ENCODE data around the gene ARL4A. TPM values are rescaled to one million over a fixed set of nuclear protein-coding genes. Genes with fewer than 3 reads are reported as not detected.
"Not testable (repeated sequence)": the region's sequence is repeated elsewhere in the genome, so short reads cannot be mapped to it uniquely, and the experiment has no call there.

Gene ARL4A
- total RNA-seq: 19.1 TPM

DNA sequence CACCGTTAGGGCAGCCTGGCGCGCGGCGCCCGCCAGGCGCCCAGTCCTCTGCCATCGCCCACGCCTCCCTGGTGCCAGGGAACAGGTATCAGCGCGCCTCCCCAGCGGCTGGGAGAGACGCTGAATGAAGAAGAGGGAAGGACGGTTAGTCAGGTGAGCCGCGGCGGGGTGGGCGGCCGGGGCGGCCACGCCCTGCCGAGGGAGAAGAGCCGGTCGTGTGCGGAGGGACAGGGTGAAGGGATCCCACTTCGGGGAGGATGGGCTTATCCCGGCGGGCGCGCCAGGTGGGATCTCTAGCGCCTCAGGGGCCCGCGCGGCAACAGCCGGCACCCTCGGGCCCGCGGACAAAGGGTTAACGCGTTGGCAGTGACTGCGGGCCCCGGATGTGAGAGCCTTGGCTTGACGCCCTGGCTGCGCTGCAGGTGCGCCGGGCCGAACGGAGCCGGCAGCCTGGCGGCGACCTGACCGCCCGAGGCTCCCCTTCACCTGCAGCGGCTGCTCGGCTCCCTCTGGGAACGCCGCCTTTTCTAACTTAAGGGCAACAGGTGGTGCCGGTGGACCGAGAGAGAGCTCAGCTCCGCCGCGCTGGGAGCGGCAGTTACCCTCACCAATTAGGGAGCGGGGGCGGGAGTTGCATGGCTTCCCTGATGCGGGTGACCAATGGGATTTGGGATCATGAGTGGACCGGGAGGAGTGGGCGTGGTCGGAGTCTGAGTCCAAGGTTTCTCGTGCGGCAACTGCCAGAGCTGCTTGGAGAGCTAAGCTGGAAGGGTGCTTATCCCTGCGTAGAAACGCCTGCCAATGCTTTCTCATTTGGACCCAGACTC lies at the start of gene ARL4A:
TSS of gene ARL4A (plus strand) at position 743 of the 827 bp plus-strand sequence. CDS start 622 bp downstream, outside the sequence.
- DNase-seq (ENCODE audit: low spot score): peak; percentile 99

DNA sequence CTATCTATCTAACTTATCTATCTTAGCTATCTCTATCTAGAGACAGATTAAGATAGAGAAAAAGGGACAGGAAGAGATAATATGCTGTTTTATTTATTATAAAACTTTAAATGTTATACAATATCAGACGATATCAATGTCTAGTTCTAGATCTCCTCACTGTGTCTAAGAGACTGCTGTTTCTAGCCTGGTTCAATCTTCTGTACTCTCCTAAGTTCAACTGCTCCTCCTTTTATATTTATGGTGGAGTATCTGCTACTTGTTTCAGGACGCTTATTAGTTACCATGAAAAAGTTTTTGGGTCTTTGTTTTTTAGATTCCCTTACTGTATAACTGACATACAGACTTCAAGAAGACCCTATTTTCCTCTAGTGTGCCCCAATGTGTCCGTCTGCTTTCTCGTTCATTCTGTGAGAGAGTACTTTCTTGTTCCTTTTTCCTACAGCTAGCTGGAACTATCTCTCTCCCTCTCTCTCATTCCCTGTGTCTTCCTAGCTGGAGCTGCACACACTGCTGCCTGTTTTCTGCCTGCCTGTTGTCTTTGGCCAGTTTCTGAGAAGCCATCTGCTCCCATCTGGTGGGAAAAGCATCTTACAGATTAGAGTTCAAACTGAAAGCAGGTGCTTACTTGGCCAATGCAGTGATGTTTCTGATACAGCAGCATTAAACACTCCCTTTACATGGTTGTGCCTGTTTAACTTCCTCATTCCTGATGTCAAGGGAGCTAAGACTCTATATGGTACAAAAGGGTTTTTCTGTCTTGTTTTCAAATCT lies 49.4 kb upstream of the ARL4A start:
- no peak for DNase-seq (ENCODE audit: low spot score)

DNA sequence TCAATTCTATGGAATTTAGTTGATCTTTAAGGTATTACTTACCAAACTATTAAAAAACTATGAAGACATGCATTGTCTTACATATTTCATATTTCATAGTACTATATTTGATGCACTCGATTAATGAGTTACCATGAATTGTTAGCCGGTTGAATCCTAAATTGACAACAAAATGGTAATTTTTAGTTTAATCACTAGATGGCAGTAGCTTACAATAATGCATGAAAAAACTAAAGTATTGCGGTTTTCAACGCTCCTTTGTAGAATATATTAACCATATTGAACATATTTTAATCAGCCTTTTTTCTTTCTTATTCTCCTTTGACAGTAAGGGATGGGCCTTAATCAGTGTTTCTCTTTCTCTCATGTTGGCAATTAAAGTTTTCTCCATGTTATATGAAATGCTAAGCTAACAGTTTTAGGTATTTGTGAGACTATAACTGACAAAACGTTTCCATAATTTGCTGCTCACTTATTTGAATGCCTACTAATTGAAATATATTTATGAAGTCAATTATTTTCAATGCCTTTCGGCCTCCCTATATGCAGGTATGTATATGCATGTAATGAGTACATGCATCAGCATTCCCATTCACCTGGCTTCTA lies 48.5 kb upstream of the ARL4A start:
- DNase-seq (ENCODE audit: low spot score): no peak

GRCh38 chr7:12640299-12641096 lies 46.9 kb upstream of the ARL4A start:
- DNase-seq (ENCODE audit: low spot score): no peak

DNA sequence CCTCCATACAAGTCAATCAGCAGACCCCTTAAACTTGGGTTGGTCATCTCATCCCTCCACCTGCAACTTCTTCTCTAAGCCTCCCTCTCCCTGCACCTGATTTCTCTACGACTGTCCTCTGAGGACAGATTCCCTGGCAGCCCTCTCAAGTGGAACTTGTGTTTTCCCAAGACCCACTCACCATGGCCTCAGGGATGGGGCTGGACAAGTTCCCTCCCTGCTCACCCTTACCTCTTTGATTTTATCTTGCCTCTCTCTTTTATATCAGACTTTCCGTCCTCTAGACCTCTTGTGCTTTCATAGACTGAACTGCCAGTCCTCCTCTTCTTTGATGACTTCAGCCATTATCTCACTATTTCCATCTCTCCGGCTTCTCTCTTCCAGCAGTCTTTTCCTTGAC lies 46.2 kb upstream of the ARL4A start:
- no peak for DNase-seq (ENCODE audit: low spot score)

GRCh38 chr7:12642508-12642907 lies 44.9 kb upstream of the ARL4A start:
- DNase-seq (ENCODE audit: low spot score): no peak

DNA sequence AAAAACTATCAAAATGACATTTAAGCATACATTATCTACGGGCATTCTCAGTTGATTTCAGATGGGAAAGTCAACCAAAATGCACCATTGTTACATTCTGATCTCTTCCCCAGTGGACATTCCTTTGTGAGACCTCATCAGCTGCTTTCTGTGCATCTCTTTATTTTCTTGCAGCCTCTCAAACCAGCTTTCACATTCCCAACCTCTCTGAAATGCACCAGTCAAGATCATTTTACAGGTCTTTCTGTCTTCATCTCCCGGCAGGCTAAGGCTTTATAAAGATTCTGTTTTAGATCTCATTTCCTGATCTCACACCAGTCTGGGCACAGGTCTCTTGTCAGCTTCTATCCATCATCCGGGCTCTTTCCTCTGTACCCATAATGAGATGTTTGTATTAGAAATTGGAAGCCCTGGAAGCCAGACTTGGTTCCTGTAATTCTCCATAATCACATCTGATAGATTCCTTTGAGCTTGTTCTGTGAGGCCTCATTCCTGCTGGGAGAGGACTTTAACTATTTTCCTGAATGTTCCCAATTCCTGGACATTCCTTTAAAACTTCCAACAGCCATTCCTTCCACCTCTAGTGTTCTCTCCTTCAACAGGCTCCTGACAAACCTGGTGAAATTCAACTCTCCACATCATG lies 44.3 kb upstream of the ARL4A start:
- DNase-seq (ENCODE audit: low spot score): no peak

DNA sequence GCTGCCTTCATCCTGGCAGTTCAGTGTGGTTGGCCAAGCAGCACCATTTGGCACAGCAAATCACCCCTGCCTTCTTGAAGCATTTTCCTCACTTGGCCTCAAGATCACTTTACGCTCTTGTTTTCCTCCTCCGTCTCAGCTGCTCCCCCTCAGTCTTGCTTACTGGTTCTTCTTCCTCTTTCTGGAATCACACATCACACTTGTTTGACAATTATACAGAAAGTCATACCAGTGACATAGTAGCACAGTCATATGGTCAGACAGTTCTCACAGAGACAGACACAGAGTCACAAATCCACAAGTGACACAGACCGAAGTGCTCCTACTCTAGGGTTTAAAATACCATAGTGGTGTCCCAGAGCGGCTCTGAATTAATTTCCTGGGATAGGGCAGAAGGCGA lies 43.8 kb upstream of the ARL4A start:
- DNase-seq (ENCODE audit: low spot score): no peak

DNA sequence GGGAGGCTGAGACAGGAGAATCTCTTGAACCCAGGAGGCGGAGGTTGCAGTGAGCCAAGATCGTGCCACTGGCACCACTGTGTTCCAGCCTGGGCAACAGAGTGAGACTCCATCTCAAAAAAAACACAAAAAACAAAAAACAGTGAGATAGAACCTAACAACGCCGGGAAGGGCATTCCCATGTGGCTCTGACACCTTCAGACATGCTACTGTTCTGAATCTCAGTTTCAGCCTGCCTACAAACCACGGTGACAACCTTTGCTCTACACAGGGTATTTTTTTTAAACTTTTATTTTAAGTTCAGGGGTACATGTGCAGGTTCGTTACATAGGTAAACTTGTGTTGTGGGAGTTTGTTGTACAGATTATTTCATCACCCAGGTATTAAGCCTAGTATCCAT lies 42.2 kb upstream of the ARL4A start:
- not testable (repeated sequence) for DNase-seq (ENCODE audit: low spot score)

DNA sequence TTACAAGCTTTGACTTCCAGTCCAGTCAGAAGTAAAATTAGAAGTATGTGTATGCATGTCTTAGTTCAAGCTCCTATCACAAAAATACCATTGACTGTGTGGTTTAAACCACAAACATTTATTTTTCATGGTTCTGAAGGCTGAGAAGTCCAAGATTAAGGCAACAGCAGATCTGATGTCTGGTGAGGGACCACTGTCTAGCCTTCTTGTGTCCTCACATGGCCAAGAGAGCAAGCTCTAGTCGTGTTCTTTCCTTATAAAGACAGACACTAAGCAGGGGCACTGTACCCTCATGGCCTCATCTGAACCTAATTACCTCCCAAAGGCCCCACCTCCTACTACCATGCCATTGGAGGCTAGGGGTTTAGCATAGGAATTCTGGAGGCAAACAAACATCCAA lies 41.3 kb upstream of the ARL4A start:
- DNase-seq (ENCODE audit: low spot score): no peak

DNA sequence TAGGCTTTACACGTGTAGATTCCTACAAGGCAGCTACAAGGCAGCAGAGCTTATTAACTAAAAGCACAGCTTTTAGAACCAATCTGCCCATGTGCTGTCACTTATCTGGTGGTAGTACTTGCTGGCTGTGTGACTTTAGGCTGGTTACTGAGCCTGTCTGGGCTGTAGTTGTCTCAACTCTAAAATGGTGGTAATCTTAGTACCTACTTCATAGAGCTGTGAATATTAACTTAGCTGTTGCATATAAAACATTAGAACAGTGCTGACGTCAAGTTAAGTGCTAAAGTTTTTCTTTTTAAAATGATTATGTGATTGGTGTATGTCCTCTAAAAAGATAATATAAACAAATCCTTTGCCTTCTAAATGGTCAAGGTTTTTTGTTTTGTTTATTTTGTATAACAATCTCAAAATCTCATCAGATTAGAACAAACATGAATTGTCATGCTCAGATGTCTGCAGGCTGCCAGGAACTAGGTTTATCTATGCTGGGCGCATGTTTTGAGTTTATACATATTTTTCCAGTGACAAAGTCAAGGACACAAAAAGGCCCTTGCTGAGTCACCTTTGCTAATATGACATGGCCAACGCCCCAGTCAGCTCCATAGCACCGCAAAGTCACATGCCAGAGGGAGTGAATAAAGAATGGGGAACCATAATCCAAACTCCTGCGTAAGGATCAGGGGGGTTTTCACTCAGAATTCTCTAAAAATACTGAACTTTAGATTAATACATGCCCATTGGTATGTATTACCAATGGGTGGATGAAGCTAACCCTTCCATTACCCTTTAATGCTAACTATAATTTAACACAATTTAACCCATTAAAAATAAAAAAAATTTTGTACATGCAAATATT lies 39.8 kb upstream of the ARL4A start:
- DNase-seq (ENCODE audit: low spot score): peak; percentile 67

GRCh38 chr7:12648704-12649261 lies 38.6 kb upstream of the ARL4A start:
- DNase-seq (ENCODE audit: low spot score): no peak

DNA sequence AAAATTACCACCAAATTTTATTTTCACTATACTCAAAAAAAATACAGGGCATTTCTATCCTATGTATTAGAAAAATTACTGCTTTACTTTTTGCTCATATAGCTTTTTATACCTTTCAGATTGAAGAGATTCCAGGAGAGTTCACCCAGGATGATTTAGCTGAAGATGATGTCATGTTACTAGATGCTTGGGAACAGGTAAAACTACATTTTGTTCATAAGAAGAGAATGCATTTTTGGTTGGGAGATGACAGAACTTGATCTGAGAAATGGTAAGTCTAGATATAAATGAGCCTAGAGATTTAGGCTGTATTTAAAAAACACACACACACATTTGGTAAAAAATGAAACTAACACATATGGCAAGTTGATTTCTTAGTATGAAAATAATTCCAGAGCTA lies 38.1 kb upstream of the ARL4A start:
- DNase-seq (ENCODE audit: low spot score): no peak

- DNase-seq (ENCODE audit: low spot score): no peak
Measured at GRCh38 chr7:12650080-12650479, 37.4 kb upstream of the ARL4A start.

DNA sequence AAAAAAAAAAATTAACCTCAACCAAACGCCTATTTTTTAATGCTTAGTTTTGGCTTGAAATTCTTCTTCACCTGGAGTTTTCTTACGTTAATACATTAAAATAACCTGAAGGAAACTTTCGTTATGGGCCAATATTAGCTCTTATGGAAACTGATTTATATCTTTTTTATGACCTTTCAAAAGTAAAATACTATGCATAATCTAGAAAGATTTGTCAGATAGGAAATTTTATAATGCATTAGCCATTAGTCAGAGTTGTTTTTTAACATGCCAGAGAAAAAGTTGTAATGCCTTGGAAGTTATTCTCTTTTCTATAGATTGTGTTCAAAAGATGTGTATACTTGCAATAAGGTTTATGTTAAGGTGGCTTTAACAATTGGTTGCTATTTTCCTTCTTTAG lies 34.3 kb upstream of the ARL4A start:
- no peak for DNase-seq (ENCODE audit: low spot score)

DNA sequence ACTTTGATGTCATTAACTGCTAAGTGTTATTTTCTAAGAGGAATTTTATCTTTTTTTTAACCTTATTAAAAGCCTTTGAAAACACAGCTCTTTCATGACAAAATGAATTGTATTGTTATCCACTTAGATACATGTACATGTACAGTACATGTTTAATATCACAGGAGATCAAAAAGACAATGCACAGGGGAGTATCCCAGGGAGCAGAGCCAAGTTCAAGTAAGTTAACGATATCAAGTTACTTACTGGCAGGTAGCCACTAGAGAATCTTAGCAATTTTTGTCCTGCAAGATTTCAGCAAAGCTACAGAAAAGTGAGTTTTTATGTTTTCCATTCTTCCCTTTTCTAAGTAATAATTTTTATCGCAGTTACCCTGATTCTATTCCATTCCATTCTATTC lies 33.9 kb upstream of the ARL4A start:
- DNase-seq (ENCODE audit: low spot score): no peak

- no peak for DNase-seq (ENCODE audit: low spot score)
Measured at GRCh38 chr7:12655161-12655560, 32.3 kb upstream of the ARL4A start.

DNA sequence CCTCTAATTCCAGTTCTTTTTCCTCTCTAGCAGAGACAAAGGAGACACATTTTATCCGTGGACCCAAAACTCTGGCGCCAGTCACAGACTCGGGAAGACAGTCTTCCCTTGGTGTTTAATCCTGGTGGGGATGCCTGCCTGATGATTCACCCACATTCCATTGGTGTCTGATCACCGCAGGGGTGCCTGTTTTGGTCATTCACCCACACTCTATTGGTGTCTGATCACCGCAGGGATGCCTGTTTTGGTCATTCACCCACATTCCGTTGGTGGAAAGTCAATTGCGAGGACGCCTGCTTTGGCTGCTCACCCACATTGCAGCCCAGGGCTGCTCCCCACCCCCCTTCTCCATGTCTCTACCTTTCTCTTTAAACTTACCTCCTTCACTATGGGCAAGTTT lies 27.0 kb upstream of the ARL4A start:
- DNase-seq (ENCODE audit: low spot score): not testable (repeated sequence)

DNA sequence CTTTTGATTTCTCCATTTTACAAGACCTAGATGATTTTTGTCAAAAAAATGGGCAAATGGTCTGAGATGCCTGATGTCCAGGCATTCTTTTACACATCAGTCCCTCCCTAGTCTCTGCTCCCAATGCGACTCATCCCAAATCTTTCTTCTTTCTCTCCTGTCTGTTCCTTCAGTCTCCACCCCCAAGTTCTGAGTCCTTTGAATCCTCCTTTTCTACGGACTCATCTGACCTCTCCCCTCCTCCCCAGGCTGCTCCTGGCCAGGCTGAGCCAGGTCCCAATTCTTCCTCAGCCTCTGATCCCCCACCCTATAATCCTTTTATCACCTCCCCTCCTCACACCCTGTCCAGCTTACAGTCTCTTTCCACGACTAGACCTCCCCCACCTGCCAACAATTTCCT lies 26.4 kb upstream of the ARL4A start:
- not testable (repeated sequence) for DNase-seq (ENCODE audit: low spot score)

- no peak for DNase-seq (ENCODE audit: low spot score)
Measured at GRCh38 chr7:12661581-12661980, 25.9 kb upstream of the ARL4A start.
